UCSD-AML1 (cell line): Measurements from ENCODE around the gene RGS9BP.
"Not testable (repeated sequence)": the region's sequence is repeated elsewhere in the genome, so short reads cannot be mapped to it uniquely, and the experiment has no call there.

Source experiments
- DNase-seq: peaks from one replicate; lab custom pipeline; 2025; ENCODE audit not compliant: unreplicated experiment; lab: John Stamatoyannopoulos, UW

Gene RGS9BP, protein sequence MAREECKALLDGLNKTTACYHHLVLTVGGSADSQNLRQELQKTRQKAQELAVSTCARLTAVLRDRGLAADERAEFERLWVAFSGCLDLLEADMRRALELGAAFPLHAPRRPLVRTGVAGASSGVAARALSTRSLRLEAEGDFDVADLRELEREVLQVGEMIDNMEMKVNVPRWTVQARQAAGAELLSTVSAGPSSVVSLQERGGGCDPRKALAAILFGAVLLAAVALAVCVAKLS

DNA sequence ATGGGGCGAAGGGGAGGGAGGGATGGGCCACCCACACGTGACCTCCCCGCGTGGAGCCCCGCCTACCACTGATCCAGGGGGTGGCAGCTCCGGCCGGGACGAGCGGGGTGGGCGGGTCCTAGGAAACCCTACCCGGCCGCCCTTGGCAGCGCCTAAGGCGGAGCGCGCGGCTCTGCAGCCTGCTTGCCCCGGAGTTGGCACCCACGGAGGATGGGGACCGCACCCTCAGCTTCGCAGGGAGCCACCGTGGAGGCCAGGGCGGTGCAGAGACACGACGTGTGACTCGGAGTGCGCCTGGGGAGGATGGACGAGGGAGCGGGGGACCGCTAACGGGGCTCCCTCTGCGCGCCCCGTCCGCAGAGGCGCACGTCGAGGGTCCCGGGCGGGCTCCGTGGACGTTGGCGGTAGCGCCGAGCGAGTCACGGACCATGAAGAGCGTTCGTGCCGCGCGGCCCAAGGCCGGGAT is at the start of gene RGS9BP:
Gene RGS9BP (plus strand): TSS at position 129 of the 466 bp plus-strand sequence. CDS start 416 bp downstream, outside the sequence.
- peak; percentile 82 for DNase-seq

DNA sequence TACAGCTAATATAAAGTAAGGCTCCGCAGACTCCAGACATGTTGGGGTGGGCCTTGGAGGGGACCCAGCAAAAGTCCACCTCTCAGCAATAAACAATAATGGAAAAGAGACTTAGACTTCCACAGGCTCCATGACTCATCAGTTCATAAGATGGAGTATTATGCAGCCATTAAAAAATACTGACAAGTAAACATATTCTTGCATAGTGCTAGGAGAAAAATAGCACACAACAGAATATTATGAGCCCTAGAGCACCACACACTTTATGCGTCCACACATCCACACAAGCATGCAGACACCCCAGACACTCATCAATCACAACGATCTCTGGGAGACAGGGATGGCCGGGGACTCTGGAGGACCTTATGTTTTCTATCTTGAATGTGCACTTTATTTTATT is 48.7 kb upstream of the RGS9BP start:
- no peak for DNase-seq

DNA sequence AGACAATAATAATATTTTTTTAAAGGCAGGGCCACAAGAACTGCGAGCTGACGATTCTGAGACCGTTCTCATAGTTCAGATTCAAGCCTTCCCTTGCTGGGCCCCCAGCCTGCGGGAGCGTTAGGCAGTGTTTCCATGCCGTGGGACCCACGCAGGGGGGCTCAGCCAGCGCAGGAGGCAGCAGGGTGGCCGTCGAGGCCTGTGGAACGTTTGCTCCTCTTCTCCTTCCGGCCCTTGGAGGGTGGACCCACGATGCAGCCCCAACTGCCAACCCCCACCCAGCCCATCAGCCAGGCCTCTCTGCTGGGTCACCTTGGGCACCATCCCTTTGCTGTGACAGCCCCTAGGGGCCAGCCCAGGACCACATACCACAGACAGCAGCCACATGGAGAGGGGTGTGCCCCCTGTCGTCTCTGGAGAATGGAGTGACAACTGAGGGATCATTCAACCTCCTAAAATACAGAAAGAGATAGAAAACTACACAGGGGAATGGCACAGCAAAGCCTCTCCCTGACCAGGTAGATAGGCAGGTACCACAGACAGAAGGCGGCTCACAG is 47.9 kb upstream of the RGS9BP start:
- no peak for DNase-seq

DNA sequence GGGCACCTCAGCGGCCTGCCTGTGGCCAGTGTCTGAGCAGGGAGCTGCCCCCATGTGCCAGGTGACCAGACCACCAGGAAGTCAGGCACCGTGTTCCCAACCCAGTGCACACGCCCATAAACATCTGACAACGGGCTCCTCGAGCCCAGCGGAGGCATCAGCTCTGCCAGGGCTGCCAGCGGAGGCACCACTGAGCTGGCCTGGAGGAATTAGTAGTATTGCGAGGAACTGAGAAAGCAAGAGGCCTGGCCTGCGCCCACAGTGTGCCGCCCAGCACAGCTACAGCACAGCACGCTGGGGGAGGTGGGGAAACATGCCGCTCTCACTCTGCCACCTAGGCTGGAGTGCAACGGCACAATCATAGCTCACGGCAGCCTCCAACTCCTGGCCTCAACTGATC is 45.3 kb upstream of the RGS9BP start:
- no peak for DNase-seq

DNA sequence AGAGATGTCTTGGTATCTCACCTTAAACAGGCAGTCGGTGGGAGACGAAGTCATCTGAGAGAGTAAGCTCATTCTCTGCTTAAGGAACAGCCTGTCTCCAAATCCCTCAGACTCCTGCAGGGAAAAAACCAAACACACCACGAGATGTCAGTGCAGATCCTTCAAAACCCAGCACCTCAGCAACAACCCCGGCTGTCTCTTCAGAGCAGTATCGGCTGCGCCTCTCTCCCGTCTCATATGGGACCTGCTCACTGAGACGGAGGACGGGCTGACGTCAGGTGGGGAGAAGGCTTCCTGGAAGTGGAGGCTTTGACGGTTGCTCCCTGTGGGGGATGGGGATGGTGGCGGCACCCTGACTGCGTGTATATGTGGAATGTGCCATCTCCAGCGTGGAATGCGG is 44.3 kb upstream of the RGS9BP start:
- DNase-seq, result no peak

DNA sequence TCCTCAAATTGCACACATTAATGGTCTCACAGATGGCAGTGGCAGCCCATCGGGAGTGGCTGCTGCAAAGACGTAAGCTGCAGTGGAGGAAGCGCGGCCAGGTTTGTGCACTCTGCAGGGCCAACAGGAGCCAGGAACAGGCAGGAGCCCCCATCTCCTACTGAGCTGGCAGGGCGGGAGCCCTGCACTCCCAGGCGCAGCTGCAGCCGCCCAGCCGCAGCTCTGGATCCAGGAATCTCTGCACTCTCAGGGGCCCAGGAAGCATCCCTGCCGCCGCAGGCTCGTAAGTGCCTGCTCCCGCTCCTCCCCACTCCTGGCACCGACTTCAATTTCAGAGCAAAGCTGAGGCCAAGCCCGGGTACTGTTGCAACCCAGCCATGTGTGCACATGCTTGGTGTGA is 38.2 kb upstream of the RGS9BP start:
- DNase-seq, result no peak

DNA sequence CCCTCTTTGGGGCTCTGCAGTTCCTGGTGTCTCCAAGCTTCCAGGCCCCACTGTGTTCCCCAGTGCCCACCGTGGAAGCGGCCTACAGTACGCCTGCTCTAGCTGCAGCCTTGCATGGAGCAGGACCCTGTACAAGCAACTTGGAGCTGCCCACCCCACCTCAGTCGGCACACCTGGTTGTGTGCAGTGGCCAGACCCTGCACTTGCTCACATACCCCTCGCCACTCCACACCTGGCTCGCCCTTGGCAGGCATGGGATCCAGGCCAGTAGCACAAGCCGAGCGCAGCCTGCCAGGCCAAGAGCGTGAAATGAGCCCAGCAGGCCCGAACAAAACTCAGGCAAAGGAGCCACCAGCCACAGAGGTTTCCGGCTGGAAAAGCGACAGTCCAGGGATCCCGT is 37.0 kb upstream of the RGS9BP start:
- no peak for DNase-seq

DNA sequence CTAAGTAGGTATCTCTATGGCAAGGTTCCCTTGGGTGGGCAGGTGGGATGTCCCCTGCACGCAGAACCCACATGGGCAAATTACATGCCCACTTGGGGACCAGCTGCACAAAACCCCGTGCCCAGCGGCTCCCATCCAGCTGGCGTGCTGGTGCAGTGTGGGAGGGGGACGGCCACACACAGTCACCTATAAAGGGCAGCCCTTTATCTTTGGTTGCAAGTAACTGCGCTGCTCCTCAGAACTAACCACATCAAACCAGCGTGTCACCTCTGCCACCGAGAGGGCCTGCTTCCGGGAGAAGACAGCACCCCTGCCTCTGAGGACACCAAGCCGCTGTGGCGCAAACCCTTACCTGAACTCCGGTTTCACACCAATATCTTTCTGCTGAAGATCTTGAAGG is 32.9 kb upstream of the RGS9BP start:
- no peak for DNase-seq

DNA sequence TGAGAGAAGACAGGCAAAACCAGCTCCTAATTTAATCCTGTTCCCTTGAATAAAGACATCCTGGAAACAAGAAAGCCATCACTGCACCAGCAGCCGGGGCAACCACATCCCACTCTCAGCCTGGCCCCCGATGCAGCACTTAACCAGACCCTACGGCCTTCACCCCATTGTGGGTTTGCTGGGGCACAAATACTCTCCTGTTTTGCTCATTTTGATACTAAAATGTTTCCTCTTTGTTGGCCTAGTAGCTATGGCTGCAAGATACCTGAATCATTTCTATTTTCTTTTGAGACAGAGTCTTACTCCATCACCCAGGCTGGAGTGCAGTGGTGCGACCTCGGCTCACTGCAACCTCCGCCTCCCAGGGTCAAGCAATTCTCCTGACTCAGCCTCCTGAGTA is 29.1 kb upstream of the RGS9BP start:
- no peak for DNase-seq

DNA sequence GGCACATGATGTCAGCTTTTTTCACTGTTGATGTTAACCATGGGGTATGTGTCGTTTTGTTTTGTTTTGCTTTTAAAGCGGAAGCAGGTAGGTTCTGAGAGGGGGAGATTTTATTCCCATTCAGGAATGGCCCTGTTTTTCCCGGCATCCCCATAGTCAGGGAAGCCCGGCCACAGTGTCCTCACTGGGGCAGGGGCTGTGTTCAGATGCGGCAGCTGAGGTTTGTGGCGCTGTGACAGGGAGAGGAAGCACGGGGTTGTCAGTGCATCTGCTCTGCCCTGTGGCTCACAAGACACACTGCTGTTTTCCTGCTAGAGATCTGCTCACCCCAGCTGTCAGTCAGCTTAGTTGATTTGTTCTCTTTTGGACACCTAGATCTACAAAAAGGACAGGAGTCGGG is 28.3 kb upstream of the RGS9BP start:
- DNase-seq, result no peak

DNA sequence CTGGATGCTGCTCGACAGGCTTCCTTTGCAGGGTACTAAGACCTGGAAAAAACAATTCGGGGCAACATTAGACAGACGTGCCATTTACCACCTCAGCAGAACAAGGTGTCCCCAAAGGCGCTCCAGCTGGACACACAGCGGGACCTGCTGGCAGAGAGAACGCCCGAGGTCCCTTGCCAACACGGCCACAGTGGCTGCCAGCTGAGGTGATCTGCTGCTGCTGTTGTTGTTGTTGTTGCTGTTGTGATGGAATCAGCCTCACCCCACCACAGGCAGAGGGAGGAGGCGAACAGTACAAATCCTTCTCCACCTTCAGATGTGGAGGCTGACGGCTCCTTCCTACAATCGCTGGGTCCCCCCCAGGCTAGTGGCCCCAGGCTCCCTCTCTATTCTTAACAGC is 25.9 kb upstream of the RGS9BP start:
- DNase-seq, result no peak

DNA sequence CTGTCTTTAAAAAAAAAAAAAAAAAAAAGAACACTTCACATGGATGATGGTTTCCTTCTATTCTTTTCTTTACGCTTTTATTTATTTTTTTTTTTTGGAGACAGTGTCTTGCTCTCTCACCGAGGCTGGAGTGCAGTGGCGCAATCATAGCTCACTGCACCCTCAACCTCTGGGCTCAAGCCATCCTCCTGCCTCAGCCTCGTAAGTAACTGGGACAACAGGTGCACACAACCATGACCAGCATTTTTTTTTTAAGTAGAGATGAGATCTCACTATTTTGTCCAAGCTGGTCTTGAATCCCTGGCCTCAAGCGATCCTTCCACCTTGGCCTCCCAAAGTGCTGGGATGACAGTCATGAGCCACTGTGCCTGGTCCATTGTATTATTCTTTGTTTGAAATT is 25.0 kb upstream of the RGS9BP start:
- DNase-seq, result no peak

DNA sequence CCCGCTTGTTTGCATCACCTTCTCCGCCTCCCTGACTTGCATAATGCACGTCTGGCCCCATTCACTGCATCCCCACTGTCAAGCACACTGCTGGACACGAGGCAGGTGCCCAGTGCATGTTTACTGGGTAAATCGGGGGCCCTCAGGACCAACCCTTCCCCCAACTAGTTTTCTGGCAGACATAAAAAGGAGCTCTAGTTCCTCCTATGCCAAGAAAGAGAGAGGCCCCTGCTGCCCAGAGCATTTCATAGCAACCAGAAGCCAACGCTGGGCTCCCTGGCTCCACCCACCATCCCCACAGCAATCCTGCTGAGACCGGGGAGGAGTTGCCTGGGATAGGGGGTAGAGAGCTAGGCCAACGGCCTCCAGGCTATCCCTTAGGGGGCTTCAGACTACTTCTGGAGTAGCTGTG is 23.9 kb upstream of the RGS9BP start:
- DNase-seq, result no peak

DNA sequence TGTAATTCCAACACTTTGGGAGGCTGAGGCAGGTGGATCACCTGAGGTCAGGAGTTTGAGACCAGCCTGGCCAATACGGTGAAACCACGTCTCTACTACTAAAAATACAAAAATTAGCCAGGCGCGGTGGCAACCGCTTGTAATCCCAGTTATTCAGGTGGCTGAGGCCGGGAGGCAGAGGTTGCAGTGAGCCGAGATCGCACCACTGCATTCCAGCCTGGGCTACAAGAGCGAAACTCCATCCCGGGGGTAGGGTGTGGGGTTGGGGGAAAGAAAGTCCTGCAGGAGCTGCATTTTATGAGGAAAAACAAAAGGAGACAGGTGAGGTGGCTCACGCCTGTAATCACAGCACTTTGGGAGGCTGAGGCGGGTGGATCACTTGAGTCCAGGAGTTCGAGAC is 23.3 kb upstream of the RGS9BP start:
- not testable (repeated sequence) for DNase-seq

DNA sequence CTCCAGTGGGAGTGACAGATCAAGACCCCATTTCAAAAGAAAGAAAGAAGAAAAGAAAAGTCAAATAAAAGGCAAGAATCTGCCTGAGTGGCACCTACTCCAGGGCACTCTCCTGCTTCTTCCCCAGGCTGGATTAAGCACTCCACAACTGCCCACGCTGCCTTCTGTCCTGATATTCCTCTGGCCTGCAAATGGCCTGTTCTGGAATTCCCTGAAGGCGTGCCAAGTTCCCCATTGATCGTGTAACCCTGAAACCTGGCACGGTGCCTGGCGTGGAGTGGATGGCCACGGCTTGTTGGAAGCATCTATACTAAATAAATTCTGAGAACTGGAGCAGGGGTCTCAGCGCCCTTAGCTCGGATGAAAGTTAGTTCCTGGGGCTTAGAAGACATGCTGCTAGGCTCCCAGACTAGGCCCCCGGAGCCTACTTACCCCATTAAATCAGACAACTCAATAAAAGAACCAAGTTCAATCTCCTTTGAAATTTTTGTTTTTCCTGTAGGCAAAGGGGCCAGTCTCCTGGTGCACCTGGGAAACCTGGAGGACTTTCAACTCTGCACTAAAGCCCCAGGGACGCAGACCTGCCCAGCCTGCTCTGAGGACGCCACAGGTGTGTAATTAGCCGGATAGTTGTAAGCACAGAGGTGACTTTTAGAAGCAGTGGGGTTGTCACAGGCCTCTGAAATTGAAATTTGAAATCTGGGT is 22.6 kb upstream of the RGS9BP start:
- DNase-seq, result no peak

DNA sequence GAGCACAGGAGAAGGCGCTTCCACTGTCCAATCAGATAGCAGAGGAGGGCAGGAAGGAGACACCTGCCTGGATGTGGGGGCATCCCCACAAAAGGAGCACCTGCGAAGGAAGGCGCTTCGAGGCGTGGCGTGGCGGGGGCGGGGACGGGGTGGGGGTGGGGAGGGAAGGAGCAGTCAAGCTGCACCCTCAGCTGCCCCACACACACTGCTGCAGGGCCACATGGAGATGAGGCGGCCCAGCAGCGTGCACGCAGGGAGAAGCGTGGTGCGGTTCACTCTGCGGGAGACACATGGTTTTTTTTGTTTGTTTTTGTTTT is 22.1 kb upstream of the RGS9BP start:
- no peak for DNase-seq

DNA sequence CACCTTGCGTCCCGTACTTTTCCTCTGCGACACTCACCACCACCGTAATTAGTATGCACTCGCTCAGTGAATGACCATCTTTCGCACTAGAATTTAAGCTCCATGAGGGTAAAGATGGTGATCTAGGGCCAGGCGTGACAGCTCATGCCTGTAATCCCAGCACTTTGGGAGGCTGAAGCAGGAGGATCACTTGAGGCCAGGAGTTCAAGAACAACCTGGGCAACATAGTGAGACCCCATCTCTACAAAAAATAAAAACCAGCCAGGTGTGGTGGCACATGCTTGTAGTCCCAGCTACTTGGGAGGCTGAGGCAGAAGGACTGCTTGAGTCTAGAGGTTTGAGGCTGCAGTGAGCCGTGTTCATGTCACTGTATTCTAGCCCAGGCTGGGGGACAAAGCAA is 19.3 kb upstream of the RGS9BP start:
- DNase-seq, result not testable (repeated sequence)

DNA sequence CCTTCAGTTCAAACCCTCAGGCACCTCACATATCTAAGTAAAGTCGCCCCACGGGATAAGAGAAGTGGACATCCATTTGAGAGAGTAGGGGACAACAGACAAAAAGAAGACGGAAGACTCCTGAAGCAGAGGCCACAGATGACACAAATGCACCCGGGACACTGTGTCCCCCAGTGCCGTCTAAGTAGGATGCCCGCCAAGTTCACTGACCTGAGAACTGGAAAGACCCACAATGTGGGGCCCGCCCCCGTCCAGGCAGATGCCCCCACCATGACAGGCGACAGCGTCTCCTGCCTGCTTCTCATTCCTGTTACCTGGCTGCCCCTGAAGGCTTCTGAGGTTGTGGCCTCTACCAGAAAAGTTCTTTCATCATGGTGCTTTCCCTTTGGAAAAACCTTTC is 17.6 kb upstream of the RGS9BP start:
- no peak for DNase-seq

DNA sequence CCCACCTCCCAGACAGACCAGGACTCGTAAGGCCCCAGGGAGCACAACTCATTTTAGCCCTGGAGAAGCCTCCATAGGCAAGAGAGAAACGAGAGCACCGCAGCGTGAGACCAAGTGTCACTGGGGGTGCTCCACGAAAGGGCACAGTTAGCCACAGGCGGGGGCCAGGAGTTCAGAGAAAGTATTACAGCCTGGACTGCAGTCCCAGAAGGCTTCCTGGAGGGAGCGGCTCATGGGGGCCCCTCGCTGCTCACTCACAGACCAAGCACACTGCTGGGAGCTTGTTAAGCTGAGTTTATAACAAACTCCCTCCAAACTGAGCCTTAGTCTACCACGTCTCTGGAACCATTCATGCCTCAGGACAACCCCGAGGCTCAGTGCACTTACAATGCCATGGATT is 17.1 kb upstream of the RGS9BP start:
- no peak for DNase-seq

DNA sequence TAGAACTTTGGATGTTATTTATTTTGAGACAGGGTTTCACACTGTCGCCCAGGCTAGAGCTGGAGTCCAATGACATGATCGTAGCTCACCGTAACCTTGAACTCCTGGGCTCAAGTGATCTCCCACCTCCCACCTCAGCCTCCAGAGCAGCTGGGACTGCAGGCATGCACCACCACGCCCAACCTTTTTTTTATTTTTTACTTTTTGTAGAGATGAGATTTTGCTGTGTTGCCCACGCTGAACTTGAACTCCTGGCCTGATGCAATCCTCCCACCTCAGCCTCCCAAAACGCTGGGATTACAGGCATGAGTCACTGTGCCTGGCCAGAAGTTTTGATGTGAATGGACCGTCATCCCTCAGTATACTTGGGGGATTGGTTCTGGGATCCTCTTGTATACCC is 14.3 kb upstream of the RGS9BP start:
- DNase-seq, result no peak

DNA sequence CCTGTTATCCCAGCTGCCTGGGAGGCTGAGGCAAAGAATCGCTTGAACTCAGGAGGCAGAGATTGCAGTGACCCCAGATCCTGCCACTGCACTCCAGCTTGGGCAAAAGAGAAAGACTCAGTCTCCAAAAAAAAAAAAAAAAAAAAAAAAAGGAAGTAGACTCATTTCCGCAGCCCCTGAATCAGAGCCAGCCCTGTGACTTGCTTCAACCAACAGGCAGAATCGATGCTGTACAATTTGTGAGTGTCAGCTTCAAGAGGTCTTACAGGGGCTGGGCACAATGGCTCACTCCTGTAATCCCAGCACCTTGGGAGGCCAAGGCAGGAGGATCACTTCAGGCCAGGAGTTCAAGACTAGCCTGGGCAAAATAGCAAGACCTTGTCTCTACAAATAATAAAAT is 13.5 kb upstream of the RGS9BP start:
- no peak for DNase-seq

DNA sequence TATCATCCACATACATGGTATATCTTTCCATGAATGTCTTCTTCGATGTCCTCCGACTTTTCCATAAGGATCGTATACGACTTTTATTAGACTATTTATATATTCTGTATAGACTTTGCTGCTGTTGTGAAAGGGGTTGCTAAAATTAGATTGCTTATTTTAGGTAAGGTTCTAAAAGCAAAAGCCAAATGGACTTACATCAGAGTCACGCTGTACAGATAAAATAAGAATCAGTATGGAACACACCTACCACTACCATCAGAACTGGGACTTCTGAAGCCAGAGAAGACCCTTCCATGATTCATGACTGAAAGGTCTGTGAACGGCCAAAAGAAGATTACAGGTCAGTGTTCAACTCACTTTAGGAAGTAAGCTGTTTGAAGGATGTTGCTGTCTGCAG is 9.6 kb upstream of the RGS9BP start:
- no peak for DNase-seq

DNA sequence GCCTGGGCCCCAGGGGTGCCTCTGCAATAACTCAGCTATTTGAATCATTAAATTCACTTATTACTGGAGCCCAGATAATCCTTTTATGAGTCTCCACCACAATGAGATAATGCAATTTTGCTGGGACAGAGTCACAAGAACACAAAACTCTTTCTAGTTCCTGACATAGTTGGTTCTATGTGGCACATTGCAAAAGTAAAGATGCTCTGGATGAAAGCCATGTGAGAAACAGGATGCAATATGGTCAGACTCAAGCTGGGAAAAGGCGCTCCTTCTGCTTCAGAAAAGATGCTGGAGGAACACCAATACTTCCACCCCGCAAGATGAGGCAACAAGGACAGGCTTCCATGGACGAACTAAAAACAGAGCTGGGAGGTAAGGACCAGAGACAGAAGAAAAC is 6.3 kb upstream of the RGS9BP start:
- DNase-seq, result no peak
